CD4-positive, alpha-beta T cell treated with Interleukin-15 for 4 hours (primary cell): Measurements from ENCODE around the gene SLC66A3.

ENCODE experiments used
- DNase-seq: peaks from one replicate; pipeline ENCODE4 v3.0.0-alpha.2; 2020; ENCODE audit warnings: low spot score

Gene SLC66A3

DNA sequence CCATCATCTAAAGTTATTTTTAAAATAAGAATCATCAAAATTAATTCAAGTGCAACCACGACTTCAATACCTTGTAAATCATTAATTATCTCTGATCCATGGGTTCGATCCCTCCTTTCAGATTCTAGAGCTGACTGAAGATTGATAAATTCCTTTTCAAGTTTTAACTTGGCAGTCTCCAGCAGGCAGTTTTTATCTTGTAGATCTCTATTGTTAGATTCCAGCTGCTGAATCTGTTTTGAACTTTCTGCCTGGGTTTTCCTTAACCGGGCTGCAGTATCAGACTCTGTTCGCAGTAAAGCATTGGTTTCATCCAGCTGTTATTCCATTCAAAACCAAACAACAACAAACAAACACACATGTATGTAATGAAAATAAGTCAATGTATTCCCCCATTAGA lies 59.5 kb downstream of the SLC66A3 start:
- no peak for DNase-seq

- DNase-seq, result no peak
These were observed 60.1 kb downstream of the SLC66A3 start for GRCh38 chr2:11215407-11215806.

DNA sequence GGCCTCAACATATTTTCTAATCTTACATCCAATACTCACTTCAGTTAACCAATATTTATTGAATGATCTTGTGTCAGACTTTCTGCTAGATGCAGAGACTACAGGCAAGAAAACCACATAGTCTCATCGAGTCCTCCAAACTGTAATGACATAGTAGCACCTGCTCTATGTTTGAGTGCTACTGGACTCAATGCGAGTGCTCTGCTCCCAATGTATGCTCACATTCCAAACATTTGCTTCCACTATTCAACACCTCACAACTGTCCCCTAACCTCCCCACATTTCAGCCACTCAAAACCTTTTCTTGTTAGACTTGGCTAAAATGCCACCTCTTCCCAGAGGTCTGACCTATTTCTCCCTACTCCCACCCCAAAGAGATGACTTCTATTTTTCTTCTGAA lies 65.2 kb downstream of the SLC66A3 start:
- no peak for DNase-seq

DNA sequence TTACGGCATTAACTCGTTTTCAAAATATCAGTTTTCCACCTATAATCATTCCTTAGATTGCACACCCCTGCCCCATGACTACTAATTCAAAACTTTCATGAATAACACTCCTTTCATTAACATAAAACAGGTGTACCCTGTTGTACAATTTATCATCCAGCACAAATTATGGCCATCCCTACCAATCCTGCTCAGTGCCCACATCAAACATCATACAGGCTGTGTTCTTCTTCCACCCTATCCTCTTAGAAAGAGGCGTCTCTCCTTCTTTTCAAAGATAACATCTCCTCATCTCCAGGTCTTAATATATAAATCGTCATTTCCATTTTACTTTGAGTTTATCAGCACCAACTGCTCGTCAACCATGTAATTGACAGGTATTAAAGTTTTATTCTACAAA lies 67.6 kb downstream of the SLC66A3 start:
- DNase-seq, result no peak

DNA sequence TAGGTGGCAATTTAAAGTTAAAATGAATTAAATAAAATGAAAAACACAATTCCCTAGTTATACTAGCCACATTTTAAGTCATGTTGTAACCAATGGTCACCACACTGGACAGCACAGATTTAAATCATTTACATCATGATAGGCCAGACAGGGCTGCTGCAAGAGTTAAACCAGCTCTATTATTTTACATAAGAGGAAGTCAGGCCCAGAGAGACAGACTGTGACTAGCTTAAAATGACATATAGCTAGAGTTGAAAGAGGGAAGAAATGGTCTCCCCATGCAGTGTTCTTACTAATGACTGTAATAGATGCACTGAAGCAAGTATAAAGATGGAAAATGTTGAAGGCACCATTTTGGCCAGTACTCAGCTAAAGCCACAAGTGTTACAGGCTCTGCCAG lies 69.6 kb downstream of the SLC66A3 start:
- no peak for DNase-seq

GRCh38 chr2:11227595-11227994 lies 72.3 kb downstream of the SLC66A3 start:
- DNase-seq, result no peak
